HL-60 (cell line): ENCODE results near the gene TTC23L.

Source experiments
- DNase-seq, 2 experiments: peaks; one replicate each; pipeline ENCODE4 v3.0.0-alpha.2; 2010 to 2020; ENCODE audit warnings: low read depth in 1 of 2, low spot score in 1 of 2
- H3K27ac ChIP-seq: fragments of 250-450 bp; sonication (Bioruptor Pico); replicated peaks from 2 replicates; pipeline ENCODE4 v1.5.1; 2020; ENCODE audit warnings: mild to moderate bottlenecking, moderate library complexity
- H3K27me3 ChIP-seq: fragments of 250-450 bp; sonication (Bioruptor Pico); 2 replicates; pipeline ENCODE4 v1.5.1; 2021; ENCODE audit warnings: mild to moderate bottlenecking, moderate library complexity; ENCODE audit not compliant: insufficient read depth, poor library complexity, severe bottlenecking
- H3K4me3 ChIP-seq: replicated peaks from 2 replicates; pipeline ENCODE4 v1.5.1; 2011; ENCODE audit warnings: mild to moderate bottlenecking, control low read depth, low read length; ENCODE audit not compliant: insufficient read depth
- GABPA ChIP-seq: IDR thresholded peaks from 2 replicates; pipeline ENCODE4 v1.6.1; 2012; ENCODE audit warnings: low read depth
- POLR2AphosphoS5 ChIP-seq: IDR thresholded peaks from 2 replicates; pipeline ENCODE4 v1.6.1; 2012; ENCODE audit warnings: low read depth
- REST ChIP-seq: IDR thresholded peaks from 2 replicates; pipeline ENCODE4 v1.6.1; 2012; ENCODE audit warnings: low read depth; ENCODE audit not compliant: insufficient replicate concordance
- SPI1 ChIP-seq: IDR thresholded peaks from 2 replicates; pipeline ENCODE4 v1.6.1; 2012; ENCODE audit warnings: low read depth, mild to moderate bottlenecking, borderline replicate concordance
- TF ChIP-seq, protein P1 (sequence below): IDR thresholded peaks from one replicate; pipeline ENCODE4 v1.5.1; 2011; ENCODE audit warnings: low read length, control low read depth, inconsistent platforms; ENCODE audit not compliant: insufficient read depth

The TTC23L gene

DNA sequence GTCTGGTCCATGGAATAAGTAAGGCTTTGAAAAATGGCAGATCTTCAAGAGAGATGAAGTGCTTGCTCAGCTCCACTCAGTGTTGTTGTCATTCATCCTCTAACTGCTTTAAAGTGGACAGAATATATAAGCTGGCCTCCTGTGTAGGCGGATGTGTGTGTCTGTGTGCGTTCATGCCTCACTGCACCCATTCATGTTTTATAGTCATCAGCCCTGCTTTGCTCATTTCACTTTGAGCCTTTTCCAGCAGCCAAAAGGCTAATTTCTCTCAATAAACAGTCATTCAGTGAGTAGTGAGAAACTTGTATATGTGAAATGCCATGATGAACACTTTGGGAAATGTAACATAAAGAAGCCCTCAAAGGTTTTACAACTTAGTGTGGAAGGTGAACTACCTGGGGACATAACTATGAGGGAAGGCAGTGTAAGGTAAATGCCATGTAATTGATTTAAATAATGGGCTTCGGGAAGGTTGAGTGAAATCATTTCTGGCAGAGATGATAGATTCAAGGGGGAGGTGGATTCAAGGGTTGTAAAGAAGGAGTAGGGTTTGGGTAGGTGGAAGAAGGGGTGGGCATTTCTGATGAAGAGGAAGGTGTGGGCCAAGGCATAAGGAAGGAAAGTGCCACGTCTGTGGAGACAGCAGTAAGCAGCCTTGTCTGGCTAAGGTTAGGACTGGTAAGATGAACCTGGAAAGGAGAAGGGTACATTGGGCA, 15.7 kb downstream of the TTC23L start:
- no peak for DNase-seq
- H3K27me3 ChIP-seq, result peaks cover 5% of the 10 kb centered on the region

DNA sequence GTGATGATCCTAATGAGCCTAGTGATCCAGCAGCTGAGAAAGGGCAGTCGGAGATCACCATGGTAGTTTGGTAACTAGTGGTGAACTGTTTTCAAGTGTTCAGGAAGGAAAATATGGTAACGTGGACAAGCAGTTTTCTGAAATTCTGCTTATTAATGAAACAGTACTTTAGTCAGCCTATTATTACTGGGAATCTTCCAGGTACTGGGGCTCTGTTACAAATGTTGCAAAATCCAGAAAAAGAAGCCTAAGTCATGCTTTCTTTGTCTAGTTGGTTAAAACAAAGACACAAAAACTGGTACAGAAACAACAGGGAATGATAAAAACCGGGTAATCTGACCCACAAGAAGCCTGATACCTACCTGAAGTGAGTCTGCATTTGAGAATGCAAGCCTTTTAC, 18.2 kb downstream of the TTC23L start:
- Histone ChIP-seq H3K27ac (no peak overlapping the region), H3K4me3 (no peak overlapping the region), H3K27me3 (peaks cover 5% of the 10 kb centered on the region)
- DNase-seq, result no peak
- TF ChIP-seq, protein P1, sequence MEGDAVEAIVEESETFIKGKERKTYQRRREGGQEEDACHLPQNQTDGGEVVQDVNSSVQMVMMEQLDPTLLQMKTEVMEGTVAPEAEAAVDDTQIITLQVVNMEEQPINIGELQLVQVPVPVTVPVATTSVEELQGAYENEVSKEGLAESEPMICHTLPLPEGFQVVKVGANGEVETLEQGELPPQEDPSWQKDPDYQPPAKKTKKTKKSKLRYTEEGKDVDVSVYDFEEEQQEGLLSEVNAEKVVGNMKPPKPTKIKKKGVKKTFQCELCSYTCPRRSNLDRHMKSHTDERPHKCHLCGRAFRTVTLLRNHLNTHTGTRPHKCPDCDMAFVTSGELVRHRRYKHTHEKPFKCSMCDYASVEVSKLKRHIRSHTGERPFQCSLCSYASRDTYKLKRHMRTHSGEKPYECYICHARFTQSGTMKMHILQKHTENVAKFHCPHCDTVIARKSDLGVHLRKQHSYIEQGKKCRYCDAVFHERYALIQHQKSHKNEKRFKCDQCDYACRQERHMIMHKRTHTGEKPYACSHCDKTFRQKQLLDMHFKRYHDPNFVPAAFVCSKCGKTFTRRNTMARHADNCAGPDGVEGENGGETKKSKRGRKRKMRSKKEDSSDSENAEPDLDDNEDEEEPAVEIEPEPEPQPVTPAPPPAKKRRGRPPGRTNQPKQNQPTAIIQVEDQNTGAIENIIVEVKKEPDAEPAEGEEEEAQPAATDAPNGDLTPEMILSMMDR, result no peak
- TF ChIP-seq SPI1 (no peak), GABPA (no peak), POLR2AphosphoS5 (no peak), REST (no peak)

More for the DNA sequence above, 15.7 kb downstream of the TTC23L start:
- TF ChIP-seq, protein P1, result no peak
- TF ChIP-seq GABPA (no peak), POLR2AphosphoS5 (no peak), SPI1 (no peak), REST (no peak)
- Histone ChIP-seq H3K27ac (no peak overlapping the region), H3K4me3 (no peak overlapping the region)

GRCh38 chr5:34857894-34858293, 18.9 kb downstream of the TTC23L start:
- no peak for DNase-seq
- Histone ChIP-seq H3K27ac (no peak overlapping the region), H3K27me3 (peaks cover 5% of the 10 kb centered on the region), H3K4me3 (no peak overlapping the region)
- TF ChIP-seq GABPA (no peak), POLR2AphosphoS5 (no peak), REST (no peak), SPI1 (no peak)
- TF ChIP-seq, protein P1, result no peak
